HCT116 (cell line): ENCODE data around the gene CERT1. TPM values are rescaled to one million over a fixed set of nuclear protein-coding genes. Genes with fewer than 3 reads are reported as not detected.

Experiments
- ATAC-seq: fragments of 200-7000 bp; cut with Tn5 transposase; 2 replicates; pipeline ENCODE4 v1.9.1; 2020; ENCODE audit warnings: mild to moderate bottlenecking, moderate library complexity
- BruUV-seq: library from RNA; stranded (reverse); fragments of 400-500 nt; replicated peaks from 2 replicates; lab custom pipeline; 2021; lab: Mats Ljungman, UMichigan
- CTCF ChIA-PET: fragments of 300-600 bp; sonication (Branson Sonifier 250); formaldehyde crosslinking; loops from one replicate; lab custom pipeline; 2021; ENCODE audit warnings: antibody characterized with exemption; lab: Charles Lee
- POLR2A ChIA-PET: fragments of 300-600, 350-600 bp; sonication (Branson Sonifier 250); formaldehyde crosslinking; loops from one replicate; lab custom pipeline; 2021; ENCODE audit warnings: antibody characterized with exemption; lab: Charles Lee
- RAD21 ChIA-PET, 2 experiments: fragments of 300-600 bp; sonication (Branson Sonifier 250); formaldehyde crosslinking; loops; one replicate each; lab custom pipeline; 2023; ENCODE audit warnings: low total read pairs in 2 of 2; ENCODE audit not compliant: uncharacterized antibody in 2 of 2, unreplicated experiment in 2 of 2, low non-redundant PET in 1 of 2; lab: Charles Lee
- DNase-seq: peaks from one replicate; pipeline ENCODE4 v3.0.0-alpha.2; 2010; ENCODE audit warnings: low read depth, low spot score
- H2AFZ ChIP-seq: fragments of 200-600 bp; shearing (Covaris generic), sonication (generic); 2 replicates; pipeline ENCODE4 v1.6.1; 2017; ENCODE audit warnings: low read depth, mixed run types, mixed read lengths, antibody characterized with exemption, low read length; ENCODE audit not compliant: poor library complexity, severe bottlenecking
- H3K27ac ChIP-seq: 2 replicates; pipeline ENCODE4 v1.5.1; 2012; ENCODE audit warnings: low read depth, low read length
- H3K27me3 ChIP-seq: fragments of 200-600 bp; sonication (generic); 2 replicates; pipeline ENCODE4 v1.6.1; 2016; ENCODE audit warnings: mixed run types, low read length, mixed read lengths; ENCODE audit not compliant: insufficient read depth
- H3K36me3 ChIP-seq, 2 experiments: fragments of 200-500 bp in 1 of 2; fragments of 200-600 bp in 1 of 2; sonication (Bioruptor generic) in 1 of 2; sonication (generic) in 1 of 2; 2 replicates each; pipeline versions ENCODE4 v1.5.1 to v1.6.1; 2014 to 2016; ENCODE audit warnings: low read length in 2 of 2, inconsistent platforms in 1 of 2, mixed read lengths in 1 of 2, mixed run types in 1 of 2; ENCODE audit not compliant: insufficient read depth in 2 of 2, control insufficient read depth in 1 of 2
- H3K4me1 ChIP-seq, 2 experiments: fragments of 200-600 bp in 1 of 2; sonication (generic) in 1 of 2; 2 replicates each; pipeline versions ENCODE4 v1.5.1 to v1.6.1; 2012 to 2017; ENCODE audit warnings: low read length in 2 of 2, inconsistent platforms in 1 of 2, mild to moderate bottlenecking in 1 of 2, mixed read lengths in 1 of 2, mixed run types in 1 of 2, moderate library complexity in 1 of 2; ENCODE audit not compliant: insufficient read depth in 2 of 2, control insufficient read depth in 1 of 2
- H3K4me2 ChIP-seq: fragments of 200-600 bp; sonication (generic); 2 replicates; pipeline ENCODE4 v1.6.1; 2017; ENCODE audit warnings: mixed run types, low read length, mixed read lengths
- H3K4me3 ChIP-seq, 2 experiments: fragments of 200-600 bp in 1 of 2; sonication (generic) in 1 of 2; replicated peaks in 1 of 2; 2 replicates each; pipeline ENCODE4 v1.5.1; 2011 to 2016; ENCODE audit warnings: low read length in 2 of 2, control low read depth in 1 of 2, low read depth in 1 of 2, mild to moderate bottlenecking in 1 of 2, mixed read lengths in 1 of 2, mixed run types in 1 of 2
- H3K79me2 ChIP-seq: fragments of 200-600 bp; sonication (generic); 2 replicates; pipeline ENCODE4 v1.6.1; 2017; ENCODE audit warnings: mild to moderate bottlenecking, mixed run types, low read length, moderate library complexity, mixed read lengths; ENCODE audit not compliant: insufficient read depth
- H3K9ac ChIP-seq: fragments of 200-600 bp; sonication (generic); 2 replicates; pipeline ENCODE4 v1.6.1; 2016; ENCODE audit warnings: low read length, mixed read lengths
- H3K9me2 ChIP-seq: fragments of 200-600 bp; sonication (generic), shearing (Covaris generic); 2 replicates; pipeline ENCODE4 v1.6.1; 2017; ENCODE audit warnings: mixed run types, mild to moderate bottlenecking, moderate library complexity; ENCODE audit not compliant: insufficient read depth
- H3K9me3 ChIP-seq, 2 experiments: fragments of 200-500 bp in 1 of 2; fragments of 200-600 bp in 1 of 2; sonication (Bioruptor generic) in 1 of 2; sonication (generic) in 1 of 2; 2 replicates each; pipeline ENCODE4 v1.6.1; 2014 to 2017; ENCODE audit warnings: low read length in 2 of 2, mixed read lengths in 2 of 2, inconsistent platforms in 1 of 2, low read depth in 1 of 2, mild to moderate bottlenecking in 1 of 2, mixed run types in 1 of 2, moderate library complexity in 1 of 2; ENCODE audit not compliant: control insufficient read depth in 1 of 2, insufficient read depth in 1 of 2
- H4K20me1 ChIP-seq: fragments of 200-600 bp; sonication (generic), shearing (Covaris generic); 2 replicates; pipeline ENCODE4 v1.6.1; 2017; ENCODE audit warnings: mixed run types, mild to moderate bottlenecking, moderate library complexity; ENCODE audit not compliant: insufficient read depth
- CBX3 ChIP-seq: IDR thresholded peaks from 2 replicates; pipeline ENCODE4 v1.6.1; 2012; ENCODE audit warnings: low read depth
- EZH2 ChIP-seq: fragments of 200-600 bp; sonication (generic); IDR thresholded peaks from 2 replicates; pipeline ENCODE4 v1.6.1; 2017; ENCODE audit warnings: antibody characterized with exemption, mixed run types
- MAX ChIP-seq: IDR thresholded peaks from 2 replicates; pipeline ENCODE4 v1.6.1; 2012
- POLR2A ChIP-seq: IDR thresholded peaks from 2 replicates; pipeline ENCODE4 v1.7.0; 2011; ENCODE audit warnings: borderline replicate concordance; ENCODE audit not compliant: insufficient read depth, insufficient read length; ENCODE audit errors: extremely low read depth
- SP1 ChIP-seq: IDR thresholded peaks from 2 replicates; pipeline ENCODE4 v1.6.1; 2012; ENCODE audit warnings: low read depth
- SRF ChIP-seq: IDR thresholded peaks from 2 replicates; pipeline ENCODE4 v1.6.1; 2012; ENCODE audit warnings: low read depth
- YY1 ChIP-seq: IDR thresholded peaks from 2 replicates; pipeline ENCODE4 v1.6.1; 2011; ENCODE audit warnings: low read length, low read depth, moderate library complexity, mild to moderate bottlenecking; ENCODE audit not compliant: insufficient replicate concordance; ENCODE audit errors: extremely low read depth
- ZNF274 ChIP-seq: fragments of 200-500 bp; sonication (Bioruptor generic); IDR thresholded peaks from 2 replicates; pipeline ENCODE4 v1.6.1; 2014; ENCODE audit warnings: mild to moderate bottlenecking, low read depth, low read length, inconsistent platforms
- intact Hi-C: fragments of 100-400 bp; cut with micrococcal nuclease; formaldehyde crosslinking; loops from 2 replicates; pipeline ENCODE4 v1.10.0; 2022
- total RNA-seq: library from RNA; stranded (reverse); gene quantifications from one replicate; pipeline ENCODE4 v1.2.1, GENCODE V29; 2021; ENCODE audit not compliant: unreplicated experiment
- TF ChIP-seq, protein P1 (sequence below), 3 experiments: fragments of 200-600 bp in 1 of 3; sonication (generic) in 1 of 3; IDR thresholded peaks in 2 of 3; conservative IDR thresholded peaks in 1 of 3; 2 replicates each; pipeline ENCODE4 v1.5.1; 2012 to 2017; ENCODE audit warnings: low read depth in 2 of 3, low read length in 2 of 3, antibody characterized with exemption in 1 of 3, borderline replicate concordance in 1 of 3, control low read depth in 1 of 3, mild to moderate bottlenecking in 1 of 3, mixed read lengths in 1 of 3, mixed run types in 1 of 3, moderate library complexity in 1 of 3; ENCODE audit not compliant: insufficient read depth in 1 of 3

Gene CERT1
- total RNA-seq, 1 experiment from 2014 or later: 22.8 TPM

GRCh38 chr5:75475364-75475763 lies 36.1 kb downstream of the CERT1 start:
- CTCF ChIA-PET: no interaction called here
- Histone ChIP-seq H3K4me1 (no peaks in the 10 kb centered on the region), H3K4me2 (no peak overlapping the region), H3K9ac (no peak overlapping the region), H3K4me3 (no peak overlapping the region), H2AFZ (no peak overlapping the region), H3K9me3 (no peaks in the 10 kb centered on the region), H3K79me2 (peaks cover 5% of the 10 kb centered on the region), H3K27me3 (no peaks in the 10 kb centered on the region), H3K27ac (no peak overlapping the region), H3K9me2 (no peaks in the 10 kb centered on the region), H4K20me1 (no peaks in the 10 kb centered on the region), H3K36me3 (no peaks in the 10 kb centered on the region)
- no peak for ATAC-seq
- POLR2A ChIA-PET: no interaction called here
- intact Hi-C loops: no loop called here
- RAD21 ChIA-PET: no interaction called here
- no TSS peak for BruUV-seq
- TF ChIP-seq SRF (no peak), MAX (no peak), SP1 (no peak), ZNF274 (no peak), EZH2 (no peak), CBX3 (no peak), POLR2A (no peak), YY1 (no peak)
- TF ChIP-seq, protein P1, sequence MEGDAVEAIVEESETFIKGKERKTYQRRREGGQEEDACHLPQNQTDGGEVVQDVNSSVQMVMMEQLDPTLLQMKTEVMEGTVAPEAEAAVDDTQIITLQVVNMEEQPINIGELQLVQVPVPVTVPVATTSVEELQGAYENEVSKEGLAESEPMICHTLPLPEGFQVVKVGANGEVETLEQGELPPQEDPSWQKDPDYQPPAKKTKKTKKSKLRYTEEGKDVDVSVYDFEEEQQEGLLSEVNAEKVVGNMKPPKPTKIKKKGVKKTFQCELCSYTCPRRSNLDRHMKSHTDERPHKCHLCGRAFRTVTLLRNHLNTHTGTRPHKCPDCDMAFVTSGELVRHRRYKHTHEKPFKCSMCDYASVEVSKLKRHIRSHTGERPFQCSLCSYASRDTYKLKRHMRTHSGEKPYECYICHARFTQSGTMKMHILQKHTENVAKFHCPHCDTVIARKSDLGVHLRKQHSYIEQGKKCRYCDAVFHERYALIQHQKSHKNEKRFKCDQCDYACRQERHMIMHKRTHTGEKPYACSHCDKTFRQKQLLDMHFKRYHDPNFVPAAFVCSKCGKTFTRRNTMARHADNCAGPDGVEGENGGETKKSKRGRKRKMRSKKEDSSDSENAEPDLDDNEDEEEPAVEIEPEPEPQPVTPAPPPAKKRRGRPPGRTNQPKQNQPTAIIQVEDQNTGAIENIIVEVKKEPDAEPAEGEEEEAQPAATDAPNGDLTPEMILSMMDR (IDR thresholded peaks at IDR 0.05 in 2 of 3, conservative IDR thresholded peaks at IDR 0.05 in 1 of 3; ENCODE audit: borderline replicate concordance in 1 of 3, insufficient read depth in 1 of 3, low read depth in 2 of 3, low read length in 2 of 3): no peak
- TF ChIP-seq, all 23 proteins: peak for 0
- no peak for DNase-seq
